Activated T-cell treated with anti-CD3 and anti-CD28 coated beads, Interleukin-2, amount 50 U/mL, for 48 hours (primary cell): ENCODE results near the gene PDE4A.
"Not testable (repeated sequence)": the region's sequence is repeated elsewhere in the genome, so short reads cannot be mapped to it uniquely, and the experiment has no call there.

ENCODE experiments used
- DNase-seq, 2 experiments: peaks; one replicate each; pipeline ENCODE4 v3.0.0-alpha.2; 2020

PDE4A gene

DNA sequence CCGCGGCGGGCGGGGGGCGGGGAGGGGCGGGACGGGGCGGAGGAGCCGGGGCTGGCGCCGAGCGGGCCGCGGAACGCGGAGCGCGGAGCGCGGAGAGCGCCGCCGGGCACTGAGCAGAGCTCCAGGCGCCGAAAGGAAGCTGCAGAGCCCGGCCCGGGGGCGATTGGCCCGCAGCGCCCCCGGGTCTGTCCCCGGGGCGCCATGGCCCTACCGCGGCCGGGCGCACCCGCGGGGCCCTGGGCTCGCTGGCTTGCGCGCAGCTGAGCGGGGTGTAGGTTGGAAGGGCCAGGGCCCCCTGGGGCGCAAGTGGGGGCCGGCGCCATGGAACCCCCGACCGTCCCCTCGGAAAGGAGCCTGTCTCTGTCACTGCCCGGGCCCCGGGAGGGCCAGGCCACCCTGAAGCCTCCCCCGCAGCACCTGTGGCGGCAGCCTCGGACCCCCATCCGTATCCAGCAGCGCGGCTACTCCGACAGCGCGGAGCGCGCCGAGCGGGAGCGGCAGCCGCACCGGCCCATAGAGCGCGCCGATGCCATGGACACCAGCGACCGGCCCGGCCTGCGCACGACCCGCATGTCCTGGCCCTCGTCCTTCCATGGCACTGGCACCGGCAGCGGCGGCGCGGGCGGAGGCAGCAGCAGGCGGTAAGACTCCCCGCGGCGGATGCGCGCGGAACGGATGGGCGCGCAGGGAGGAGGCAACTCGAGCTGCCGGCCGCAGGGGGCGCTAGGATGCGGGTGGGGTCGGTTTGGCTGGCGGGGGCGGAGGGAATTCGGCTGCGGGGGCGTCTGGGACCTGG, at the start of gene PDE4A:
Gene PDE4A, plus strand, starts transcription at position 95 of the 796 bp plus-strand sequence. Its CDS starts 227 bp downstream, at position 322.
- peak; percentile 74 to 82 for DNase-seq

DNA sequence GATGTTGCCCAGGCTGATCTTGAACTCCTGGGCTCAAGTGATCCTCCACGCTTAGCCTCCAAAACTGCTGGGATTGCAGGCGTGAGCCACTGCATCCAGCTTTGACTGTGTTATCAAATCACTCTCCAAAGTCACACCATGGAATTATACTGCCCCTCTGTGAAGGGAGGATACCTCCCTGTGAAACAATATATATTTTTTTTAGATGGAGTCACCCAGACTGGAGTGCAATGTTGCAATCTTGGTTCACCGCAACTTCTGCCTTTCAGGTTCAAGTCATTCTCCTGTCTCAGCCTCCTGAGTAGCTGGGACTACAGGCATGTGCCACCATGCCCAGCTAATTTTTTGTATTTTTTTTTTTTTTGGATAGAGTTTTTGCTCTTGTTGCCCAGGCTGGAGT, 47.6 kb upstream of the PDE4A start:
- no peak for DNase-seq

DNA sequence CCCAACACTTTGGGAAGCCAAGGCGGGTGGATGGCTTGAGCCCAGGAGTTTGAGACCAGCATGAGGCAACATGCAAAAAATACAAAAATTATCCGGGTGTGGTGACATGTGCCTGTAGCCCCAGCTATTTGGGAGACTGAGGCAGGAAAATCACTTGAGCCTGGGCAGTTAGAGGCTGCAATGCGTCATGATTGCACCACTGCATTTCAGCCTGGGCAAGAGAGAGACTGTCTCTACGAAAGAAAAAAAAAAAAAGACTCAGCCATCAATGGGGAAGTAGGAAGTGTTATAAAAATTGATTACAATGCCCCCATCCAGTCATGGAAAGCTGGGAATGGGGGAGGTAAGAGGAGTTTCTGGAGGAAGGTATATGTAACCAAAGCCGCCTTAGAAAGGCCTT, 45.4 kb upstream of the PDE4A start:
- DNase-seq = no peak

DNA sequence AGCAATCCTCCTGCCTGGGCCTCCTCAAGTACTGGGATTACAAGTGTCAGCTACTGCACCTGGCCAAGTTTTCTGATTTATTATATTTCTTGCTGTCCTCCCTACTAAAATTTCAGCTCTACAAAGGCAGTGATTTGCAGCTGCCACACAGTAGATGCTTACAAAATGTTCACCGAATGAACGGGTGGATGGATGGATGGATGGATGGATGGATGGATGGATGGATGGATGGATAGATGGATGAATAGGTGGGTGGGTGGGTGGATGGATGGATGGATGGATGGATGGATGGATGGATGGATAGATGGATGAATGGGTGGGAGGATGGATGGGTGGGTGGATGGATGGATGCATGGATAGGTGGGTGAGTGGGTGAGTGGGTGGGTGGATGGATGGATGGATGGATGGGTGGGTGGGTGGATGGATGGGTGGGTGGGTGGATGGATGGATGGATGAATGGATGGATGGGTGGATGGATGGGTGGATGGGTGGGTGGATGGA, 43.1 kb upstream of the PDE4A start:
- not testable (repeated sequence) for DNase-seq

GRCh38 chr19:10378124-10378523, 42.2 kb upstream of the PDE4A start:
- no peak for DNase-seq

GRCh38 chr19:10379880-10380312, 40.4 kb upstream of the PDE4A start:
- DNase-seq = no peak

DNA sequence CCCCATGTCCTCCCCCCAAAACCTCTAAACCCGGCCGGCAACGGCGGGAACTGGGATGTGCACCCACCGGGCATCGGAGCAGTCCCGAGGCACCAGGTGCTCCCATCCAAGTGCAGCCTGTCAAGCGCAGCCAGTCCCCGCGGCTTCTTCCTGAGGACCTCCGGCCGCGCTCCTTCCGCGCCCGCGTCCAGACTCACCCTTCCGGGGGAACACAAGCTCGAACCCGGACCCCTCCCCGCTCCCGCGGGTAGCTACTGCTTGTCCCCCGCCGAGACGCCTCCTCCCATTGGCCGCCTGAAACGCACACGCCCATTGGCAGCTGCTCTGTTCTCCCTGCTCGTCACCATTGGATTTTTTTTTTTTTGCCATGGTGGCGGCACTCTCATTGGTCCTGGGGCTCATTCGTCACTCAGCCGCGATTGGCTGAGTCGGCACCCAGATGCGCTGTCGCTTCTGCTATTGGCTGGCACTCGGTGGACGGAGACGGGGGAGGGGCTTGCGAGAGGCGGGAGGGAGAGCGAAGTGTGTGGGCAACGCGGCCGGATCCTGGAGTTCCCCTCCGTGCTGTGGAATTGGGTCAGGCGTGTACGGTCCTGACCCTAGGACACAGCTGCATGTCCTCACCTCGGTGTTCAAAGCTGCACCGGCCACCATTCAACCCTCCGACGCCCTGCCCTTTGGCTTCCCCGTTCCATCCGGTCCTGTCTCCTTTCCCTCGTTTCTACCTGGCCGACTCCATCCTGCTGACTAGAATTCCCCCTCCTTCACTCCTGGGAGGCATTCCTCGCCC, 39.8 kb upstream of the PDE4A start, which contains the start of gene TYK2:
Gene TYK2, minus strand, starts transcription at position 260 of the 790 bp plus-strand sequence. CDS start 2,166 bp downstream, outside the sequence.
- peak; percentile 98 to 99 for DNase-seq

DNA sequence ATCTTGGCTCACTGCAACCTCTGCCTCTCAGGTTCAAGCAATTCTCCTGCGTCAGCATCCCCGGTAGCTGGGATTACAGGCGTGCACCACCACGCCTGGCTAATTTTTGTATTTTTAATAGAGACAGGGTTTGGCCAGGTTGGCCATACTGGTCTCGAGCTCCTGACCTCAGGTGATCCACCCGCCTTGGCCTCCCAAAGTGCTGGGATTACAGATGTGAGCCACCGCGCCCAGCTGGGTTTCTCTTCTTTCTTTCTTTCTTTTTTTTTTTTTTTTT, 37.2 kb upstream of the PDE4A start:
- not testable (repeated sequence) for DNase-seq

GRCh38 chr19:10384580-10384979, 35.8 kb upstream of the PDE4A start:
- no peak for DNase-seq

DNA sequence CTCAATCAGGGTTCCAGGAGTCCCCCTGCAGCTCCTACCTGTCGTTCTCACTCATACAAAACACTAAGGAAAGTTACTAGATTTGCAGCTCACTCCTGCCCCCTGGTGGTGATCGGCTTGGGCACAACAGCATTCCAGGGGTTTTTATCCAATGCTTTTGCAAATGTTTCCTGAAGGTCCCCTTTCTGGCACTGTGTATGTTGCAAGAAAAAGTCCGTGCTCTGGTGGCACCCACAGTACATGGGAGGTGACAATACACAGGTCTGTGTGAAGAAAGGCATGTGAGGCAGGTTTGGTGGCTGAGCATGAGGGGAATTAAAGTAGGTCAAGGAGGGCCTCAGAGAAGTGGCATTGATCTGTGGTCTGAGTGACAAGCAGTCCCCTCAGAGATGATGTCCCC, 31.4 kb upstream of the PDE4A start:
- DNase-seq = peak; percentile 89 to 94

- DNase-seq = peak; percentile 58 to 62
These were observed 30.5 kb upstream of the PDE4A start for GRCh38 chr19:10389863-10390262.

DNA sequence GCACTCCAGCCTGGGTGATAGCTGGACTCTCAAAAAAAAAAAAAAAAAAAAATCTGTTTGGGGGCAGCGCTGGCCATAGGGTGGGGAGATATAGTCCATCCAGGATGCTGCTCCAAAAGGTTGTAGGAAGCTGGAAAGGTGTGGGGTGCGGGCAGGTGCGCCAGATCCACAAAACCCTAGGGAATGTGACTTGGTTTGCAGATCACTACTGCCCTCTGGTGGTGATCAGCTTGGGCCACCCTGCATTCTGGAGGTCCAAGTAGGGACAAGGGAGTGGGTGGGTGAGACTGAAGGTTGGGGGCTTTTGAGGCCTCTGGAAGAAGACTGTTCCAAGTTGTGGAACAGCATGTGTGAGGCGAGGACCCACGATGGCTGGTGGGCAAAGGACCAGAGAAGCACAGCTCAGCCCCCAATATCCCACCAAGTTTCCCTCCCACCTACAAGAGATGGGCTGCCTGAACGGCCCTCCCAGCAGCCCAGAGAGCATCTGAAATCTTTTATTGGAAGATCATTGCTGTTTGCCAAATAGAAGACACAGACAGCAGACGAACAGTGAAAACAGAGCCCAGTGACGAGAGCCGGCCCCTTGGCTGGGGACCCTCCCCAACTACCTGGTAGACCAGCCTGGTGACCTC, 29.6 kb upstream of the PDE4A start:
- peak; percentile 72 to 78 for DNase-seq

GRCh38 chr19:10392120-10392519, 28.2 kb upstream of the PDE4A start:
- DNase-seq = no peak

GRCh38 chr19:10393137-10393536, 27.2 kb upstream of the PDE4A start:
- no peak for DNase-seq

DNA sequence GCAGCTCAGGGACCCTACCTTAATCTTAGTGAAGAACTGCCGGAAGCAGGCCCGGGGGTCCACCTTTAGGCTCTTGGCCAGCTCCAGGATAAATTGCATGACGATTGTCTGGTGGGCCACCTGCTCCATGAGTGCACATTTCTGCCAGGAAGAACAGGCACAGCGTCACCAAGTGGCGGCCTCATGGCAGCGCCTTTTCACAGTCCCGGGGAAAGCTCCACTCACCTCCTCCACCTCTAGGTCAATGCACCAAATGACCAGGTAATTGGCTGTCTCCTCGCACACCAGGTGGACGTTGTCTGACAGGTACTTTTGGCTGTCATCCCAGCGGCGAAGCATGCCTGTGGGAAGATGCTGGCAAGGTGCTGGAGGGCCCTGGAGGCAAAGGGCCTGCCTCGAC, 25.3 kb upstream of the PDE4A start:
- DNase-seq = no peak

GRCh38 chr19:10395436-10395835, 24.9 kb upstream of the PDE4A start:
- DNase-seq = no peak

GRCh38 chr19:10395917-10396316, 24.4 kb upstream of the PDE4A start:
- DNase-seq = no peak

GRCh38 chr19:10398819-10399218, 21.5 kb upstream of the PDE4A start:
- DNase-seq = no peak

DNA sequence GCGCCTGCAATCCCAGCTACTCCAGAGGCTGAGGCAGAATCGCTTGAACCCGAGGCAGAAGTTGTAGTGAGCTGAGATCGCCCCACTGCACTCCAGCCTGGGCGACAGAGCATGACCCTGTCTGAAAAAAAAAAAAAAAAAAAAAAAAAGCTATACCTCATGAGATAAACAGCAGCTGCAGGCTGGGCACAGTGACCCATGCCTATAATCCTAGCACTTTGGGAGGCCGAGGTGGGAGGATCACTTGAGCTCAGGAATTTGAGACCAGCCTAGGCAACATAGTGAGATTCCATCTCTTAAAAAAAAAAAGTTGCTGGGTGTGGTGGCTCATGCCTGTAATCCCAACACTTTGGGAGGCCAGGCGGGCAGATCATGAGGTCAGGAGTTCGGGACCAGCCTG, 21.0 kb upstream of the PDE4A start:
- DNase-seq = not testable (repeated sequence)

- no peak for DNase-seq
These were observed 20.5 kb upstream of the PDE4A start for GRCh38 chr19:10399878-10400277.

GRCh38 chr19:10402441-10403038, 17.8 kb upstream of the PDE4A start:
- DNase-seq = peak; percentile 33 to 39

GRCh38 chr19:10403137-10404021, 17.0 kb upstream of the PDE4A start, which contains the start of gene CDC37:
CDC37 (minus strand) TSS chr19:10403542; CDS start chr19:10403479, 63 bp downstream.
- DNase-seq = peak; percentile 98 to 100
